ENCODE data around the gene SUPT5H.
A peak's percentile ranks its signal among the peaks of the same experiment; 100 is the strongest.

Gene SUPT5H

GRCh38 chr19:39409208-39410016, 36.0 kb upstream of the SUPT5H start:
- DNase-seq (ENCODE audit: low spot score) = no peak

- DNase-seq (ENCODE audit: low spot score) = no peak
Observed at GRCh38 chr19:39410017-39410830, 35.2 kb upstream of the SUPT5H start.

GRCh38 chr19:39410831-39411080, 34.6 kb upstream of the SUPT5H start:
- DNase-seq (ENCODE audit: low spot score) = no peak

GRCh38 chr19:39411081-39411831, 34.1 kb upstream of the SUPT5H start:
- no peak for DNase-seq (ENCODE audit: low spot score)

- DNase-seq (ENCODE audit: low spot score) = peak; percentile 85
Observed at GRCh38 chr19:39411832-39412099, 33.6 kb upstream of the SUPT5H start.

GRCh38 chr19:39412100-39412866, 33.1 kb upstream of the SUPT5H start, which contains the start of gene PLEKHG2:
Gene PLEKHG2 (plus strand): TSS chr19:39412669. CDS start chr19:39414087, 1,418 bp downstream.
- peak; percentile 97 for DNase-seq (ENCODE audit: low spot score)

GRCh38 chr19:39412867-39413271, 32.5 kb upstream of the SUPT5H start:
- no peak for DNase-seq (ENCODE audit: low spot score)

GRCh38 chr19:39413272-39413910, 32.0 kb upstream of the SUPT5H start:
- DNase-seq (ENCODE audit: low spot score) = no peak

GRCh38 chr19:39413911-39414608, 31.3 kb upstream of the SUPT5H start:
- no peak for DNase-seq (ENCODE audit: low spot score)

GRCh38 chr19:39415111-39416046, 30.0 kb upstream of the SUPT5H start:
- no peak for DNase-seq (ENCODE audit: low spot score)

GRCh38 chr19:39416152-39417120, 28.9 kb upstream of the SUPT5H start:
- no peak for DNase-seq (ENCODE audit: low spot score)

GRCh38 chr19:39417463-39418181, 27.8 kb upstream of the SUPT5H start:
- no peak for DNase-seq (ENCODE audit: low spot score)

GRCh38 chr19:39419003-39419402, 26.4 kb upstream of the SUPT5H start:
- DNase-seq (ENCODE audit: low spot score) = no peak

GRCh38 chr19:39420769-39421168, 24.6 kb upstream of the SUPT5H start:
- no peak for DNase-seq (ENCODE audit: low spot score)

GRCh38 chr19:39422020-39422419, 23.4 kb upstream of the SUPT5H start:
- DNase-seq (ENCODE audit: low spot score) = no peak

GRCh38 chr19:39423258-39424086, 21.9 kb upstream of the SUPT5H start:
- no peak for DNase-seq (ENCODE audit: low spot score)

- DNase-seq (ENCODE audit: low spot score) = no peak
Observed at GRCh38 chr19:39424934-39425333, 20.4 kb upstream of the SUPT5H start.
